Spleen (tissue), 11 donors: ENCODE data around the gene MAP4K3. TPM values are rescaled to one million over a fixed set of nuclear protein-coding genes. Genes with fewer than 3 reads are reported as not detected.
"Not testable (repeated sequence)": the region's sequence is repeated elsewhere in the genome, so short reads cannot be mapped to it uniquely, and the experiment has no call there.

Experiments
- DNase-seq: peaks from one replicate; pipeline ENCODE4 v3.0.0-alpha.2; 2020
- H3K27ac ChIP-seq, 8 donors: fragments of 200-600 bp; sonication (generic) in 7 of 8; 1 replicate in 4 of 8; 2 replicates in 4 of 8; pipeline versions ENCODE4 v1.5.0 to v1.8.0; 2016 to 2021; ENCODE audit warnings: inconsistent platforms in 4 of 8, mild to moderate bottlenecking in 4 of 8, moderate library complexity in 1 of 8
- H3K27me3 ChIP-seq, 7 donors: fragments of 200-600 bp; sonication (generic) in 6 of 7; replicated peaks in 1 of 7; 1 replicate in 4 of 7; 2 replicates in 3 of 7; pipeline versions ENCODE4 v1.5.0 to v1.8.0; 2016 to 2021; ENCODE audit warnings: inconsistent platforms in 3 of 7, mild to moderate bottlenecking in 1 of 7
- H3K36me3 ChIP-seq, 6 donors: fragments of 200-600 bp; sonication (generic) in 5 of 6; 1 replicate in 4 of 6; 2 replicates in 2 of 6; pipeline versions ENCODE4 v1.5.0 to v1.8.0; 2016 to 2021; ENCODE audit warnings: inconsistent platforms in 2 of 6
- H3K4me1 ChIP-seq, 6 donors: fragments of 200-600 bp; sonication (generic) in 5 of 6; 1 replicate in 3 of 6; 2 replicates in 3 of 6; pipeline versions ENCODE4 v1.5.0 to v1.8.0; 2016 to 2021; ENCODE audit warnings: inconsistent platforms in 3 of 6
- H3K4me3 ChIP-seq, 8 donors: fragments of 200-600 bp; sonication (generic) in 7 of 8; 1 replicate in 4 of 8; 2 replicates in 4 of 8; pipeline versions ENCODE4 v1.5.0 to v1.8.0; 2016 to 2021; ENCODE audit warnings: inconsistent platforms in 4 of 8, mild to moderate bottlenecking in 4 of 8, moderate library complexity in 2 of 8
- H3K9me3 ChIP-seq, 8 donors: fragments of 200-600 bp; sonication (generic) in 7 of 8; 1 replicate in 4 of 8; 2 replicates in 4 of 8; pipeline versions ENCODE4 v1.5.0 to v1.8.0; 2016 to 2021; ENCODE audit warnings: inconsistent platforms in 4 of 8
- CTCF ChIP-seq, 11 experiments: fragments of 200-600 bp in 7 of 11; fragments of 450-650 bp in 4 of 11; sonication (generic) in 4 of 11; IDR thresholded peaks in 8 of 11; conservative IDR thresholded peaks in 3 of 11; 1 replicate in 7 of 11; 2 replicates in 4 of 11; pipeline versions ENCODE4 v1.4.0 to v1.8.0; 2016 to 2021; ENCODE audit warnings: antibody characterized with exemption in 11 of 11, inconsistent platforms in 4 of 11, mild to moderate bottlenecking in 1 of 11
- POLR2A ChIP-seq, 3 donors: fragments of 450-650 bp; IDR thresholded peaks; one replicate each; pipeline ENCODE4 v1.5.1; 2017; ENCODE audit warnings: antibody characterized with exemption in 3 of 3, mild to moderate bottlenecking in 1 of 3
- POLR2AphosphoS5 ChIP-seq, 3 donors: sonication (generic); formaldehyde crosslinking; IDR thresholded peaks; one replicate each; pipeline ENCODE4 v1.5.1; 2017; ENCODE audit warnings: antibody characterized with exemption in 3 of 3
- WGBS, 5 donors: extraction: QIAGEN DNeasy Blood & Tissue Kit in 3 of 5; methylation state at CpG; one replicate each; pipeline versions ENCODE4 v1.1.5 to v1.1.7; 2013 to 2018; 5-methylcytosine and 5-hydroxymethylcytosine counted together
- intact Hi-C: fragments of 100-400 bp; cut with DNase I; formaldehyde crosslinking; loops from one replicate; pipeline ENCODE4 v1.15.0; 2023; ENCODE audit warnings: low total_unique reads
- polyA plus RNA-seq, 3 donors: library from polyadenylated mRNA; stranded (reverse); fragments of 200-250 nt; gene quantifications; one replicate each; pipeline ENCODE4 v1.2.1, GENCODE V29; 2013
- total RNA-seq, 7 donors: library from RNA; depleted of rRNA in 3 of 7; stranded (reverse); fragments of >200 nt in 3 of 7; fragmentation: NEBNext Ultra II Directional in 4 of 7; extraction: Animal tissue kit (Norgen Biotek cat#: 25700) in 4 of 7; gene quantifications; one replicate each; pipeline versions ENCODE4 v1.1.0 to v1.2.1, GENCODE V29; 2016 to 2021
- donor health status: healthy with polysubstance abuse.
- donor health status: DM: no; HTN: no; CAD: no; lungs with moderate emphysema.
- donor health status: DM: no; HTN: no; CAD: no.
- donor health status: Bipolar disorder and iron deficiency.
- donor health status: healthy.
- donor health status: DM: no; HTN: no; CAD: no.
- donor health status: DM: yes; HTN: yes; CAD: no.

MAP4K3 gene
- total and polyA plus RNA-seq, 10 donors: 5.8 to 49.5 (median 32.6) TPM

GRCh38 chr2:39368376-39368775 lies 68.7 kb downstream of the MAP4K3 start:
- peaks cover 0 to 7% (median 0%) of the 10 kb centered on the region in 6 donors for H3K4me1 ChIP-seq
- no peaks in the 10 kb centered on the region for H3K27me3 ChIP-seq
- H3K4me3 ChIP-seq: no peak overlapping the region
- intact Hi-C loops: no loop called here
- TF ChIP-seq CTCF (IDR thresholded peaks at IDR 0.05 in 8 of 11, conservative IDR thresholded peaks at IDR 0.05 in 3 of 11) (no peak), POLR2A (IDR thresholded peaks at IDR 0.05) (no peak), POLR2AphosphoS5 (IDR thresholded peaks at IDR 0.05) (no peak)
- DNase-seq: no peak
- 62 to 67% (median 64%) methylated on average over 3 of the region's 3 CpGs for WGBS, 5 donors
- H3K27ac ChIP-seq: no peak overlapping the region
- H3K36me3 ChIP-seq: peaks cover 0 to 6% (median 0%) of the 10 kb centered on the region in 6 donors
- peaks cover 0 to 18% (median 7%) of the 10 kb centered on the region in 8 donors for H3K9me3 ChIP-seq

- Histone ChIP-seq H3K27me3 (no peaks in the 10 kb centered on the region), H3K4me1 (no peaks in the 10 kb centered on the region), H3K4me3 (no peak overlapping the region), H3K36me3 (peaks cover 0 to 17% (median 0%) of the 10 kb centered on the region in 6 donors), H3K9me3 (peaks cover 10 to 52% (median 48%) of the 10 kb centered on the region in 8 donors), H3K27ac (no peak overlapping the region)
- no peak for DNase-seq
- WGBS, 5 donors: 95 to 98% (median 97%) methylated on average over 4 of the region's 4 CpGs
- intact Hi-C loops: no loop called here
- no peak for TF ChIP-seq POLR2A (IDR thresholded peaks at IDR 0.05)
- TF ChIP-seq POLR2AphosphoS5 (IDR thresholded peaks at IDR 0.05): no peak
- no peak for TF ChIP-seq CTCF (IDR thresholded peaks at IDR 0.05 in 8 of 11, conservative IDR thresholded peaks at IDR 0.05 in 3 of 11)
Measured at GRCh38 chr2:39362595-39362994, 74.5 kb downstream of the MAP4K3 start.

GRCh38 chr2:39361511-39361910 lies 75.6 kb downstream of the MAP4K3 start:
- no peak for DNase-seq
- Histone ChIP-seq H3K4me3 (no peak overlapping the region), H3K27ac (no peak overlapping the region), H3K36me3 (peaks cover 0 to 17% (median 0%) of the 10 kb centered on the region in 6 donors), H3K4me1 (no peaks in the 10 kb centered on the region), H3K9me3 (peaks cover 10 to 52% (median 48%) of the 10 kb centered on the region in 8 donors), H3K27me3 (no peaks in the 10 kb centered on the region)
- TF ChIP-seq POLR2A (IDR thresholded peaks at IDR 0.05): no peak
- TF ChIP-seq CTCF (IDR thresholded peaks at IDR 0.05 in 8 of 11, conservative IDR thresholded peaks at IDR 0.05 in 3 of 11): no peak
- TF ChIP-seq POLR2AphosphoS5 (IDR thresholded peaks at IDR 0.05): no peak
- intact Hi-C loops: no loop called here

GRCh38 chr2:39360342-39360741 lies 76.7 kb downstream of the MAP4K3 start:
- H3K4me3 ChIP-seq, H3K4me1 ChIP-seq, DNase-seq, H3K27ac ChIP-seq, intact Hi-C loops, H3K27me3 ChIP-seq: not testable (repeated sequence)
- H3K36me3 ChIP-seq: peaks cover 0 to 23% (median 0%) of the 10 kb centered on the region in 6 donors
- WGBS, 5 donors: 97 to 100% (median 97%) methylated on average over 2 of the region's 2 CpGs
- peaks cover 10 to 52% (median 48%) of the 10 kb centered on the region in 8 donors for H3K9me3 ChIP-seq
